GM23338 (cell line): ENCODE results near the gene TOLLIP. TPM values are rescaled to one million over a fixed set of nuclear protein-coding genes. Genes with fewer than 3 reads are reported as not detected.

ENCODE experiments used
- CREB1 ChIP-seq: fragments of 250-450 bp; sonication (Bioruptor Pico); IDR thresholded peaks from 2 replicates; pipeline ENCODE4 v1.5.0; 2020; ENCODE audit warnings: low read depth, mild to moderate bottlenecking, moderate library complexity
- ETS1 ChIP-seq: IDR thresholded peaks from 2 replicates; pipeline ENCODE4 v1.6.1; 2016; ENCODE audit warnings: antibody characterized with exemption
- EZH2 ChIP-seq: fragments of 200-600 bp; sonication (generic); IDR thresholded peaks from one replicate; pipeline ENCODE4 v1.8.0; 2017; ENCODE audit warnings: antibody characterized with exemption, mild to moderate bottlenecking, low read depth; ENCODE audit not compliant: unreplicated experiment
- EZH2phosphoT487 ChIP-seq: fragments of 200-600 bp; sonication (generic); IDR thresholded peaks from one replicate; pipeline ENCODE4 v1.8.1; 2018; ENCODE audit warnings: antibody characterized with exemption; ENCODE audit not compliant: unreplicated experiment
- JUNB ChIP-seq: IDR thresholded peaks from one replicate; pipeline ENCODE4 v1.6.1; 2016; ENCODE audit warnings: antibody characterized with exemption; ENCODE audit not compliant: unreplicated experiment
- REST ChIP-seq: IDR thresholded peaks from one replicate; pipeline ENCODE4 v1.6.1; 2018; ENCODE audit warnings: antibody characterized with exemption; ENCODE audit not compliant: unreplicated experiment
- STAT1 ChIP-seq: IDR thresholded peaks from one replicate; pipeline ENCODE4 v1.6.1; 2016; ENCODE audit warnings: antibody characterized with exemption; ENCODE audit not compliant: unreplicated experiment
- ZNF114 ChIP-seq: fragments of 250-450 bp; sonication (Bioruptor Pico); IDR thresholded peaks from 2 replicates; pipeline ENCODE4 v1.5.0; 2020; ENCODE audit warnings: mild to moderate bottlenecking, moderate library complexity
- ZNF462 ChIP-seq: fragments of 250-450 bp; sonication (Bioruptor Pico); IDR thresholded peaks from 2 replicates; pipeline ENCODE4 v1.5.0; 2020; ENCODE audit warnings: mild to moderate bottlenecking, moderate library complexity
- polyA plus RNA-seq: library from polyadenylated mRNA; unstranded; fragments of >200 nt; fragmentation: Nextera tagmentation; extraction: Ambion mirVana; gene quantifications from 2 replicates; pipeline ENCODE4 v1.2.1, GENCODE V29; 2016
- total RNA-seq: library from RNA; depleted of rRNA; stranded (reverse); fragments of >200 nt; shearing (Covaris generic); gene quantifications from 2 replicates; pipeline ENCODE4 v1.2.3, GENCODE V29; 2014

TOLLIP gene
- total and polyA plus RNA-seq, 2 experiments from 2014 or later: 13.5 to 18.0 TPM

- TF ChIP-seq ZNF462 (CRISPR knock-in tag) (no peak), STAT1 (no peak), CREB1 (CRISPR knock-in tag) (no peak), REST (no peak), ETS1 (no peak), EZH2 (no peak), ZNF114 (CRISPR knock-in tag) (no peak), EZH2phosphoT487 (no peak), JUNB (no peak)
Measured at GRCh38 chr11:1275021-1275420, 34.4 kb downstream of the TOLLIP start (continued).
